ENCODE data around the gene TP53RK. TPM values are rescaled to one million over a fixed set of nuclear protein-coding genes. Genes with fewer than 3 reads are reported as not detected.

Gene TP53RK
- total and polyA plus RNA-seq, 2 of the 4 experiments (the other 2 are of a cell fraction), result 8.7 to 10.6 TPM

GRCh38 chr20:46638898-46639274 is 50.4 kb downstream of the TP53RK start:
- in situ Hi-C loops (cut with MboI; ENCODE audit: low sequenced_read_pairs) (no loop called here), dilution Hi-C loops (cut with HindIII; ENCODE audit: low sequenced_read_pairs, unreplicated experiment) (no loop called here), intact Hi-C loops (cut with micrococcal nuclease) (no loop called here)
- Histone ChIP-seq H2AK5ac (ENCODE audit: low read depth, low read length) (no peak overlapping the region), H3K23ac (ENCODE audit: low read depth, low read length) (no peak overlapping the region), H3K9ac (ENCODE audit: low read depth, low read length) (no peak overlapping the region), H4K91ac (ENCODE audit: insufficient read depth, low read depth, low read length) (no peak overlapping the region), H3K36me3 (ENCODE audit: control insufficient read depth, insufficient read depth, low read length) (no peaks in the 10 kb centered on the region), H3K79me1 (ENCODE audit: low read depth in 1 of 2, low read length in 2 of 2) (no peaks in the 10 kb centered on the region), H2BK20ac (ENCODE audit: low read depth, low read length) (no peak overlapping the region), H4K20me1 (ENCODE audit: insufficient read depth, low read length) (no peaks in the 10 kb centered on the region), H2BK5ac (ENCODE audit: low read depth, low read length, poor library complexity, severe bottlenecking) (no peak overlapping the region), H3K4me3 (ENCODE audit: insufficient read depth, low read depth, low read length) (no peak overlapping the region), H2BK120ac (ENCODE audit: low read depth, low read length) (no peak overlapping the region), H2AFZ (replicated peaks; ENCODE audit: low read length, poor library complexity) (no peak overlapping the region), H3K9me1 (ENCODE audit: insufficient read depth, low read length) (no peaks in the 10 kb centered on the region), H3K4ac (ENCODE audit: low read depth, low read length) (no peak overlapping the region), H3K14ac (replicated peaks; ENCODE audit: low read depth, low read length) (no peak overlapping the region), H2AK9ac (replicated peaks; ENCODE audit: low read depth, low read length, poor library complexity) (no peak overlapping the region), H3K27ac (ENCODE audit: insufficient read depth, low read length) (no peak overlapping the region), H3K56ac (ENCODE audit: extremely low read depth, insufficient read depth, low read length) (no peak overlapping the region), H2BK15ac (ENCODE audit: low read depth, low read length) (no peak overlapping the region), H4K8ac (ENCODE audit: low read depth in 2 of 2, low read length in 2 of 2) (no peak overlapping the region), H4K5ac (ENCODE audit: low read depth, low read length) (no peak overlapping the region), H3K18ac (ENCODE audit: low read depth, low read length) (no peak overlapping the region), H3K27me3 (ENCODE audit: control insufficient read depth, insufficient read depth, low read length) (no peaks in the 10 kb centered on the region; the same call in 1 of the 2 replicates), H3K9me3 (ENCODE audit: control insufficient read depth, insufficient read depth, low read length) (no peaks in the 10 kb centered on the region), H3K4me1 (ENCODE audit: control insufficient read depth, insufficient read depth, low read length) (no peaks in the 10 kb centered on the region), H3K4me2 (ENCODE audit: low read depth, low read length) (no peak overlapping the region)
- WGBS, 2 experiments (ENCODE audit: extremely low coverage in 2 of 2, insufficient read length in 1 of 2), result no CpG with 5 or more reads among the region's 4 CpGs
- no TSS peak for BruUV-seq (replicated peaks)
- TF ChIP-seq MXI1 (IDR thresholded peaks at IDR 0.05; ENCODE audit: borderline replicate concordance, low read depth, low read length) (no peak), NFE2L2 (IDR thresholded peaks at IDR 0.05; ENCODE audit: low read depth, low read length) (no peak), RCOR1 (IDR thresholded peaks at IDR 0.05; ENCODE audit: insufficient replicate concordance, low read length) (no peak), FOS (IDR thresholded peaks at IDR 0.05; ENCODE audit: low read depth, low read length) (no peak), CHD1 (IDR thresholded peaks at IDR 0.05; ENCODE audit: low read depth, low read length) (no peak), CEBPB (IDR thresholded peaks at IDR 0.05; ENCODE audit: low read depth, low read length) (no peak), SMC3 (IDR thresholded peaks at IDR 0.05; ENCODE audit: low read depth, low read length) (no peak), BHLHE40 (IDR thresholded peaks at IDR 0.05; ENCODE audit: low read depth, low read length) (no peak)
- ATAC-seq (ENCODE audit: low read depth) (no peak), DNase-seq (no peak)
- CTCF ChIA-PET, result no interaction called here
- POLR2A ChIA-PET (ENCODE audit: unreplicated experiment), result interaction anchor here (0.7 kb wide), 1 partner anchor 12 kb away, joined by 4 read pairs; no protein-coding TSS in a partner anchor

All from IMR-90 (cell line).